ENCODE data around the gene DMXL1.

DNA sequence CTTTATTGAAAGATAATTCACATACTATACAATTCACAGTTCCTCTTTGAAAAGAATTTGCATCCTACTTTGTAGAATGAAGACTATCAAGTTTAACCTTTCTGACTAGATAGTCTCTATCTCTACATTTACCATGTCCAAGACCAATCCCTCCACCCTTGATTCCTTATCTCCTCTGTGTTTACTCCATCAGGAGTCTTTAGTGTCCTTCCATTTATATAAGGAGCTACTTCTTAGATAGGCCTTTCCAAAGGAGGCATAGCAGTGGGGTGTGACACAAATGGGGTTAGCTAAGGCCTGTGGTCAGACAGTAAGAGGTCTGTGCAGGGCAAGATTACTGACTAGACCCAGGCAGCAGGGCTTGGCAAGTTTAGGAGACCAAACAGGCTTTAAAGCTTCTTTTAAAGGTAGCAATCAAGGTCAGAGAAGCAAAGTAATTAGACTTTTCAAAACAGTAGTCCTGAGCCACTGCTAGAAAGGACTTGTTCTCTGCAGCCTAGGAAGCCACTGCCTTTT is 11.1 kb upstream of the DMXL1 start:
- no peak for TF ChIP-seq YY1 (tag by site-specific recombination; IDR thresholded peaks at IDR 0.05)
- no peak for TF ChIP-seq REPIN1 (tag by site-specific recombination; IDR thresholded peaks at IDR 0.05; ENCODE audit: low read depth)
- TF ChIP-seq, protein P1, sequence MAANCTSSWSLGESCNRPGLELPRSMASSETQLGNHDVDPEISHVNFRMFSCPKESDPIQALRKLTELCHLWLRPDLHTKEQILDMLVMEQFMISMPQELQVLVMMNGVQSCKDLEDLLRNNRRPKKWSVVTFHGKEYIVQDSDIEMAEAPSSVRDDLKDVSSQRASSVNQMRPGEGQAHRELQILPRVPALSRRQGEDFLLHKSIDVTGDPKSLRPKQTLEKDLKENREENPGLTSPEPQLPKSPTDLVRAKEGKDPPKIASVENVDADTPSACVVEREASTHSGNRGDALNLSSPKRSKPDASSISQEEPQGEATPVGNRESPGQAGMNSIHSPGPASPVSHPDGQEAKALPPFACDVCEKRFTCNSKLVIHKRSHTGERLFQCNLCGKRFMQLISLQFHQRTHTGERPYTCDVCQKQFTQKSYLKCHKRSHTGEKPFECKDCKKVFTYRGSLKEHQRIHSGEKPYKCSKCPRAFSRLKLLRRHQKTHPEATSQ (tag by site-specific recombination; IDR thresholded peaks at IDR 0.05): no peak
- TF ChIP-seq, protein P2, sequence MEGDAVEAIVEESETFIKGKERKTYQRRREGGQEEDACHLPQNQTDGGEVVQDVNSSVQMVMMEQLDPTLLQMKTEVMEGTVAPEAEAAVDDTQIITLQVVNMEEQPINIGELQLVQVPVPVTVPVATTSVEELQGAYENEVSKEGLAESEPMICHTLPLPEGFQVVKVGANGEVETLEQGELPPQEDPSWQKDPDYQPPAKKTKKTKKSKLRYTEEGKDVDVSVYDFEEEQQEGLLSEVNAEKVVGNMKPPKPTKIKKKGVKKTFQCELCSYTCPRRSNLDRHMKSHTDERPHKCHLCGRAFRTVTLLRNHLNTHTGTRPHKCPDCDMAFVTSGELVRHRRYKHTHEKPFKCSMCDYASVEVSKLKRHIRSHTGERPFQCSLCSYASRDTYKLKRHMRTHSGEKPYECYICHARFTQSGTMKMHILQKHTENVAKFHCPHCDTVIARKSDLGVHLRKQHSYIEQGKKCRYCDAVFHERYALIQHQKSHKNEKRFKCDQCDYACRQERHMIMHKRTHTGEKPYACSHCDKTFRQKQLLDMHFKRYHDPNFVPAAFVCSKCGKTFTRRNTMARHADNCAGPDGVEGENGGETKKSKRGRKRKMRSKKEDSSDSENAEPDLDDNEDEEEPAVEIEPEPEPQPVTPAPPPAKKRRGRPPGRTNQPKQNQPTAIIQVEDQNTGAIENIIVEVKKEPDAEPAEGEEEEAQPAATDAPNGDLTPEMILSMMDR (tag by site-specific recombination; IDR thresholded peaks at IDR 0.05): no peak
- TF ChIP-seq ZBTB48 (tag by site-specific recombination; IDR thresholded peaks at IDR 0.05): no peak
- TF ChIP-seq ZNF707 (tag by site-specific recombination; IDR thresholded peaks at IDR 0.05): no peak
- no peak for TF ChIP-seq ZNF274 (IDR thresholded peaks at IDR 0.05; ENCODE audit: low read length)
- no peak for TF ChIP-seq ZNF274 (tag by site-specific recombination; IDR thresholded peaks at IDR 0.05; ENCODE audit: borderline replicate concordance)
- TF ChIP-seq ZNF423 (tag by site-specific recombination; IDR thresholded peaks at IDR 0.05): no peak

Data from HEK293 (cell line).